ENCODE data around the gene YPEL2. TPM values are rescaled to one million over a fixed set of nuclear protein-coding genes. Genes with fewer than 3 reads are reported as not detected.

The YPEL2 gene
- total RNA-seq, 2 donors from 2014 or later: 64.2 to 79.9 TPM

- H3K9me3 ChIP-seq: no peaks in the 10 kb centered on the region
- peak overlapping the region; percentile 83 to 92 for H3K27ac ChIP-seq
- no peaks in the 10 kb centered on the region for H3K27me3 ChIP-seq (replicated peaks; ENCODE audit: insufficient read depth)
- H3K4me1 ChIP-seq (ENCODE audit: control insufficient read depth in 1 of 2, low read depth in 2 of 2): peaks cover 70 to 97% of the 10 kb centered on the region in 2 donors
- H3K4me3 ChIP-seq: no peak overlapping the region
- DNase-seq (ENCODE audit: low spot score) (no peak), ATAC-seq (ENCODE audit: insufficient number of reproducible peaks, low FRiP score, low read depth) (no peak)
- no peak for TF ChIP-seq CTCF (IDR thresholded peaks at IDR 0.05)
- no peaks in the 10 kb centered on the region for H3K36me3 ChIP-seq
These were observed 21.8 kb downstream of the YPEL2 start for GRCh38 chr17:59353106-59353854.

- H3K27me3 ChIP-seq (replicated peaks; ENCODE audit: insufficient read depth): no peaks in the 10 kb centered on the region
- no peak for DNase-seq (ENCODE audit: low spot score)
- H3K9me3 ChIP-seq: no peaks in the 10 kb centered on the region
- H3K36me3 ChIP-seq: no peaks in the 10 kb centered on the region
- no peak overlapping the region for H3K4me3 ChIP-seq
- H3K27ac ChIP-seq: peak overlapping the region; percentile 83 to 92
- TF ChIP-seq CTCF (IDR thresholded peaks at IDR 0.05): no peak
- no peak for ATAC-seq (ENCODE audit: insufficient number of reproducible peaks, low FRiP score, low read depth)
- peaks cover 74 to 100% of the 10 kb centered on the region in 2 donors for H3K4me1 ChIP-seq (ENCODE audit: control insufficient read depth in 1 of 2, low read depth in 2 of 2)
These were observed 22.7 kb downstream of the YPEL2 start for GRCh38 chr17:59353936-59354755.

DNA sequence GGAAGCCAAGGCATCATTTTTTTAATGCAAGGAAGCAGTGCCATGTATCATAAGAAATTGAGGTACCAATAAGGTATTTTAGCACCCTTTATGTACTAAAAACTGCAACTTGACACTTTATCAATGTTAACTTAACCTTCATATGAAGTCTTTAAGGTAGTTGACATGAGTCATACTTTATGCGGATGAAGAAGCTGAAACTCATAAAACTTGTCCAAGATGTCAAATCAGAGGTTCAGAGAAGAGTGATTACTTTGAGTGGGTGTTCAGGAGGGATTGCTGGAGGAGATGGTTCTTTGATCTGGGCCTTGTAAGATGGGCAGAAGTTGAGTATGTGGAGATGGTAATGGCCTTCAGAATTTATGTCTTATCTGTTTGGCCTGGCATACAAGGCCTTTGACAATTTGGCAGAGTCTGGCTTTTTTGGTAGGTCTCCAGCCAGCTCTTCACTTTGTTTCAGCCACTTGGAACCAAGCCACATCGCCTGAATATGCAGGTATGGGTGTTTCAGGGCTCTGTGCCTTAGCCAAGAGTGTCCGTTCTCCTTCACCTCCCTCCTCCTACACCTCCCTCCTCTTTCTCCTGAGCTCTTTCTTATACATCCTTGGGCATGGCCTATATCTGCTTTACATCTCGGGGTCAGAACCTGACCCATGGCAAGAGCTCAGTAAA lies 23.7 kb downstream of the YPEL2 start:
- peaks cover 79 to 99% of the 10 kb centered on the region in 2 donors for H3K4me1 ChIP-seq (ENCODE audit: control insufficient read depth in 1 of 2, low read depth in 2 of 2)

GRCh38 chr17:59355702-59356325 lies 24.4 kb downstream of the YPEL2 start:
- peaks cover 80 to 99% of the 10 kb centered on the region in 2 donors for H3K4me1 ChIP-seq (ENCODE audit: control insufficient read depth in 1 of 2, low read depth in 2 of 2)
- H3K27me3 ChIP-seq (replicated peaks; ENCODE audit: insufficient read depth): no peaks in the 10 kb centered on the region
- no peak for ATAC-seq (ENCODE audit: insufficient number of reproducible peaks, low FRiP score, low read depth)
- DNase-seq (ENCODE audit: low spot score): no peak
- no peak overlapping the region for H3K4me3 ChIP-seq
- TF ChIP-seq CTCF (IDR thresholded peaks at IDR 0.05): no peak
- H3K27ac ChIP-seq: peak overlapping the region; percentile 83 to 92
- no peaks in the 10 kb centered on the region for H3K36me3 ChIP-seq
- no peaks in the 10 kb centered on the region for H3K9me3 ChIP-seq

More for the DNA sequence above, 23.7 kb downstream of the YPEL2 start:
- TF ChIP-seq CTCF (IDR thresholded peaks at IDR 0.05): no peak
- peak overlapping the region; percentile 83 to 92 for H3K27ac ChIP-seq
- no peak overlapping the region for H3K4me3 ChIP-seq
- no peak for DNase-seq (ENCODE audit: low spot score)
- no peaks in the 10 kb centered on the region for H3K36me3 ChIP-seq
- H3K9me3 ChIP-seq: no peaks in the 10 kb centered on the region
- no peak for ATAC-seq (ENCODE audit: insufficient number of reproducible peaks, low FRiP score, low read depth)
- H3K27me3 ChIP-seq (replicated peaks; ENCODE audit: insufficient read depth): no peaks in the 10 kb centered on the region

Measured in thoracic aorta (tissue), 2 donors.